Neural progenitor cell (in vitro differentiated cells): ENCODE results near the gene AARSD1. TPM values are rescaled to one million over a fixed set of nuclear protein-coding genes. Genes with fewer than 3 reads are reported as not detected.
"Not testable (repeated sequence)": the region's sequence is repeated elsewhere in the genome, so short reads cannot be mapped to it uniquely, and the experiment has no call there.

ENCODE experiments used
- DNase-seq: peaks from one replicate; pipeline ENCODE4 v3.0.0-alpha.2; 2016; ENCODE audit warnings: low spot score
- H2AFZ ChIP-seq: fragments of 200-600 bp; sonication (generic); replicated peaks from 2 replicates; pipeline ENCODE4 v1.6.1; 2016; ENCODE audit warnings: antibody characterized with exemption
- H3F3A ChIP-seq: fragments of 200-600 bp; sonication (generic); 2 replicates; pipeline ENCODE4 v1.6.1; 2016; ENCODE audit warnings: antibody characterized with exemption, low read depth
- H3K27ac ChIP-seq: fragments of 200-600 bp; sonication (generic); 2 replicates; pipeline ENCODE4 v1.5.1; 2016; ENCODE audit warnings: mild to moderate bottlenecking
- H3K27me3 ChIP-seq: fragments of 200-600 bp; sonication (generic); 2 replicates; pipeline ENCODE4 v1.6.1; 2016; ENCODE audit warnings: mild to moderate bottlenecking, moderate library complexity
- H3K36me3 ChIP-seq: fragments of 200-600 bp; sonication (generic); 2 replicates; pipeline ENCODE4 v1.5.1; 2016
- H3K4me1 ChIP-seq: fragments of 200-600 bp; sonication (generic); 2 replicates; pipeline ENCODE4 v1.6.1; 2016; ENCODE audit warnings: mixed run types
- H3K4me2 ChIP-seq: fragments of 200-600 bp; sonication (generic); 2 replicates; pipeline ENCODE4 v1.6.1; 2016
- H3K4me3 ChIP-seq: fragments of 200-600 bp; sonication (generic); 2 replicates; pipeline ENCODE4 v1.5.1; 2016
- H3K79me2 ChIP-seq: fragments of 200-600 bp; sonication (generic); 2 replicates; pipeline ENCODE4 v1.6.1; 2016; ENCODE audit warnings: low read depth
- H3K9ac ChIP-seq: fragments of 200-600 bp; sonication (generic); 2 replicates; pipeline ENCODE4 v1.6.1; 2016
- H3K9me3 ChIP-seq: fragments of 200-600 bp; sonication (generic); 2 replicates; pipeline ENCODE4 v1.5.1; 2016; ENCODE audit warnings: low read depth
- H4K20me1 ChIP-seq: fragments of 200-600 bp; sonication (generic); 2 replicates; pipeline ENCODE4 v1.6.1; 2016; ENCODE audit warnings: low read depth
- H3K27ac Mint-ChIP-seq: 3 replicates; pipeline ENCODE4 v1.8.0; 2021; ENCODE audit warnings: mixed read lengths
- H3K27me3 Mint-ChIP-seq: 2 replicates; pipeline ENCODE4 v1.8.0; 2022; ENCODE audit warnings: low read depth, mild to moderate bottlenecking, inconsistent platforms, moderate library complexity, mixed read lengths; ENCODE audit not compliant: insufficient read depth
- H3K36me3 Mint-ChIP-seq: 3 replicates; pipeline ENCODE4 v1.8.0; 2021; ENCODE audit warnings: mixed read lengths
- H3K4me1 Mint-ChIP-seq: 3 replicates; pipeline ENCODE4 v1.8.0; 2021; ENCODE audit warnings: mixed read lengths
- H3K4me3 Mint-ChIP-seq: 3 replicates; pipeline ENCODE4 v1.8.0; 2021; ENCODE audit warnings: mild to moderate bottlenecking, moderate library complexity, mixed read lengths
- H3K9me3 Mint-ChIP-seq: 3 replicates; pipeline ENCODE4 v1.8.0; 2020; ENCODE audit warnings: mixed read lengths
- CTCF ChIP-seq: fragments of 200-600 bp; sonication (generic); IDR thresholded peaks from 2 replicates; pipeline ENCODE4 v1.5.1; 2017; ENCODE audit warnings: antibody characterized with exemption, mild to moderate bottlenecking
- EZH2 ChIP-seq: fragments of 200-600 bp; sonication (generic); IDR thresholded peaks from 2 replicates; pipeline ENCODE4 v1.6.1; 2017; ENCODE audit warnings: antibody characterized with exemption, mild to moderate bottlenecking, moderate library complexity
- EZH2phosphoT487 ChIP-seq: fragments of 200-600 bp; sonication (generic); IDR thresholded peaks from 2 replicates; pipeline ENCODE4 v1.6.1; 2017; ENCODE audit warnings: antibody characterized with exemption
- total RNA-seq: library from RNA; depleted of rRNA; stranded (reverse); fragments of >200 nt; gene quantifications from 2 replicates; pipeline ENCODE4 v1.2.3, GENCODE V29; 2015; ENCODE audit warnings: low replicate concordance

Gene AARSD1
- total RNA-seq, 1 donor from 2014 or later: 23.7 TPM

- H3K4me3 Mint-ChIP-seq: peak overlapping the region; percentile 99
- TF ChIP-seq EZH2: no peak
- no peak for TF ChIP-seq CTCF
- no peak for TF ChIP-seq EZH2phosphoT487
- no peaks in the 10 kb centered on the region for H3K27me3 ChIP-seq
- H2AFZ ChIP-seq: no peak overlapping the region
- peaks cover 10% of the 10 kb centered on the region for H3K4me1 ChIP-seq
- H3K27me3 Mint-ChIP-seq: no peaks in the 10 kb centered on the region
- H3K9ac ChIP-seq: peak overlapping the region; percentile 99
- H3K4me3 ChIP-seq: peak overlapping the region; percentile 79
- H3K79me2 ChIP-seq: peaks cover 32% of the 10 kb centered on the region
- no peaks in the 10 kb centered on the region for H3K9me3 Mint-ChIP-seq
- H3F3A ChIP-seq: peaks cover 67% of the 10 kb centered on the region
- H3K4me1 Mint-ChIP-seq: peaks cover 24% of the 10 kb centered on the region
- peaks cover 31% of the 10 kb centered on the region for H3K36me3 Mint-ChIP-seq
- peak overlapping the region; percentile 97 for H3K27ac ChIP-seq
- peaks cover 27% of the 10 kb centered on the region for H4K20me1 ChIP-seq
- no peaks in the 10 kb centered on the region for H3K9me3 ChIP-seq
- H3K27ac Mint-ChIP-seq: peak overlapping the region; percentile 98
- peaks cover 6% of the 10 kb centered on the region for H3K36me3 ChIP-seq
- no peak for DNase-seq
- H3K4me2 ChIP-seq: peak overlapping the region; percentile 92
Observed at GRCh38 chr17:42999003-42999525, 34.8 kb upstream of the AARSD1 start.

GRCh38 chr17:42997984-42998938 is 34.0 kb upstream of the AARSD1 start, which contains the start of gene RPL27:
TSS of gene RPL27 (plus strand) at chr17:42998419. CDS start at chr17:42998751, 332 bp downstream.
- Mint-ChIP-seq H3K4me1 (peaks cover 24% of the 10 kb centered on the region), H3K27ac (peak within 1 kb of the TSS; percentile 98), H3K9me3 (no peaks in the 10 kb centered on the region), H3K4me3 (peak within 1 kb of the TSS; percentile 99), H3K36me3 (peaks cover 27% of the 10 kb centered on the region), H3K27me3 (no peaks in the 10 kb centered on the region)
- H3K4me1 ChIP-seq: peaks cover 10% of the 10 kb centered on the region
- peaks cover 64% of the 10 kb centered on the region for H3F3A ChIP-seq
- TF ChIP-seq CTCF (peak; percentile 78), EZH2phosphoT487 (no peak)
- peak within 1 kb of the TSS; percentile 79 for H3K4me3 ChIP-seq
- no peaks in the 10 kb centered on the region for H3K9me3 ChIP-seq
- H4K20me1 ChIP-seq: peaks cover 27% of the 10 kb centered on the region
- peaks cover 6% of the 10 kb centered on the region for H3K36me3 ChIP-seq
- H3K27me3 ChIP-seq: no peaks in the 10 kb centered on the region
- H2AFZ ChIP-seq: peak within 1 kb of the TSS; percentile 87
- DNase-seq: peak; percentile 99
- H3K9ac ChIP-seq: peak within 1 kb of the TSS; percentile 99
- H3K4me2 ChIP-seq: peak within 1 kb of the TSS; percentile 92
- peak within 1 kb of the TSS; percentile 97 for H3K27ac ChIP-seq
- H3K79me2 ChIP-seq: peaks cover 32% of the 10 kb centered on the region

DNA sequence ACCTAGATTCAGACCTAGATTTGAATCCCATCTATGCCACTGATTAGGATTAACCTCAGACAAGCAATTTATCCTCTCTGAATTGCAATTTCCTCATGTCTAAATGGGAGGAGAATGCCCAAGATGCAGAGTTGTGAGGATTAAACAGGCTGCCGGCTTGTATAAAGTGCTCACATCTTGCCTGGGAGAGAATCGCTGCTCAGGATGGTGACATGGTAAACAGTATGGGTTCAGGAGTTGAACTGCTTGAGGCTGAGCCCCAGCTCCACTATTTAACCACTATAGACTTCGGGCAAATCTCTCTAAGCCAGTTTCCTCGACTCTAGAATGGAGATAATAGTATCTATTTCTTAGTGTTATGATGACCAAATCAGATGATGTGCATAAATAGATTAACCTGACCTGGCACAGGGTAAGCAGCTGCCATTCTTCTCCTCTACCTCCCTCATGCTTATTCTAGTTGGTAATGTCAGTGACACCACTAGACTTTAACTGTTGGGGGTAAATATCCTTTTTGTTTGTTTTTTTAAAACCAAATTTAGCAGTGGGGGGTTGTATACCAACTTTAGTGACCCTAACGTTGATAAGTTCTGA is 33.2 kb upstream of the AARSD1 start:
- Mint-ChIP-seq H3K9me3 (no peaks in the 10 kb centered on the region), H3K27me3 (no peaks in the 10 kb centered on the region), H3K4me3 (peak overlapping the region; percentile 99), H3K36me3 (peaks cover 26% of the 10 kb centered on the region), H3K4me1 (peaks cover 24% of the 10 kb centered on the region), H3K27ac (peak overlapping the region; percentile 98)
- Histone ChIP-seq H3K36me3 (peaks cover 5% of the 10 kb centered on the region), H3K27ac (no peak overlapping the region), H2AFZ (peak overlapping the region; percentile 87), H3K79me2 (peaks cover 32% of the 10 kb centered on the region), H3K9me3 (no peaks in the 10 kb centered on the region), H3K4me1 (peaks cover 10% of the 10 kb centered on the region), H4K20me1 (peaks cover 25% of the 10 kb centered on the region), H3K4me2 (peak overlapping the region; percentile 76), H3F3A (peaks cover 61% of the 10 kb centered on the region), H3K9ac (no peak overlapping the region), H3K4me3 (peak overlapping the region; percentile 79), H3K27me3 (no peaks in the 10 kb centered on the region)
- DNase-seq: no peak
- TF ChIP-seq EZH2phosphoT487 (no peak), EZH2 (no peak), CTCF (no peak)

DNA sequence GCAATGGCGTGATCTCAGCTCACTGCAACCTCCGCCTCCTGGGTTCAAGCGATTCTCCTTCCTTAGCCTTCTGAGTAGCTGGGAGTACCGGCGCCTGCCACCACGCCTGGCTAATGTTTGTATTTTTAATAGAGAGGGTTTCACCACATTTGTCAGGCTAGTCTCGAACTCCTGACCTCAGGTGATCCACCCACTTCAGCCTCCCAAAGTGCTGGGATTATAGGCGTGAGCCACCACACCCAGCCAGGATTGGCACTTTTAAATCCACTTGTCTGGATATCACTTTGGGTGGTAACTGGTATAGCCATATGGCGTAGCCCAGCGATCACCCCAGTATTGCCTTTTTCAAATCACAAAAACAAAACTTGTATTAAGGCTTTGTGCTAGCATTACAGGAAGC is 29.7 kb upstream of the AARSD1 start:
- H3K27ac ChIP-seq, H2AFZ ChIP-seq, H3K27me3 ChIP-seq, H3K4me1 ChIP-seq, H3K4me2 ChIP-seq, H3K9me3 Mint-ChIP-seq, DNase-seq, H3K27me3 Mint-ChIP-seq, H3K9ac ChIP-seq, H3K27ac Mint-ChIP-seq, H3K79me2 ChIP-seq, H3K4me3 Mint-ChIP-seq, H3K36me3 ChIP-seq, H3K9me3 ChIP-seq, H4K20me1 ChIP-seq, H3K4me3 ChIP-seq: not testable (repeated sequence)
- Mint-ChIP-seq H3K4me1 (peaks cover 13% of the 10 kb centered on the region), H3K36me3 (peaks cover 29% of the 10 kb centered on the region)
- H3F3A ChIP-seq: peaks cover 27% of the 10 kb centered on the region
